Left colon (tissue), 2 donors: ENCODE data around the gene PACSIN3. TPM values are rescaled to one million over a fixed set of nuclear protein-coding genes. Genes with fewer than 3 reads are reported as not detected.

Source experiments
- ATAC-seq: fragments of 200-7000 bp; cut with Tn5 transposase; one replicate; pipeline ENCODE4 v1.9.1; 2020; ENCODE audit warnings: mild to moderate bottlenecking, moderate library complexity
- DNase-seq, 2 donors: peaks; one replicate each; pipeline ENCODE4 v3.0.0-alpha.2; 2020
- intact Hi-C, 2 donors: fragments of 100-400 bp; cut with DNase I in 1 of 2; cut with micrococcal nuclease in 1 of 2; formaldehyde crosslinking; loops; one replicate each; pipeline versions ENCODE4 v1.11.2 to v1.14.0; 2022; cut with DNase I, micrococcal nuclease
- total RNA-seq, 2 donors: library from RNA; stranded (reverse); fragmentation: NEBNext Ultra II Directional; extraction: Animal tissue kit (Norgen Biotek cat#: 25700); gene quantifications; one replicate each; pipeline ENCODE4 v1.2.1, GENCODE V29; 2021
- donor health status: DM: no; HTN: no; CAD: no.
- donor health status: DM: yes; HTN: yes; CAD: no.

The PACSIN3 gene
- total RNA-seq, 2 donors from 2014 or later, result 2.2 to 7.1 TPM

GRCh38 chr11:47178737-47179654 is 7.2 kb downstream of the PACSIN3 start:
- no peak for ATAC-seq
- intact Hi-C loops, result loop anchor here in 1 of 2 donors (10.0 kb wide), 1 partner anchor 86 kb away; no protein-coding TSS in a partner anchor
- DNase-seq, result no peak

- ATAC-seq, result no peak
- intact Hi-C loops, result loop anchor here in 1 of 2 donors (10.0 kb wide), 1 partner anchor 86 kb away; no protein-coding TSS in a partner anchor
- no peak for DNase-seq
These were observed 7.9 kb downstream of the PACSIN3 start for GRCh38 chr11:47178316-47178715.

- DNase-seq (no peak), ATAC-seq (no peak)
- intact Hi-C loops, result loop anchor here in 1 of 2 donors (10.0 kb wide), 1 partner anchor 87 kb away; no protein-coding TSS in a partner anchor
These were observed 8.4 kb downstream of the PACSIN3 start for GRCh38 chr11:47177846-47178245.

- ATAC-seq, result peak; percentile 67
- intact Hi-C loops, result loop anchor here in 1 of 2 donors (10.0 kb wide), 1 partner anchor 87 kb away; no protein-coding TSS in a partner anchor
These were observed 8.9 kb downstream of the PACSIN3 start for GRCh38 chr11:47177229-47177845.

GRCh38 chr11:47176328-47177228 is 9.7 kb downstream of the PACSIN3 start, which contains the start of gene ARFGAP2:
TSS of gene ARFGAP2 (minus strand) at chr11:47176879. CDS start at chr11:47176853, 26 bp downstream.
- intact Hi-C loops, result loop anchor here in 1 of 2 donors (10.0 kb wide), 1 partner anchor 88 kb away; no protein-coding TSS in a partner anchor
- DNase-seq, result peak; percentile 96 to 97
- ATAC-seq, result peak; percentile 92

More at GRCh38 chr11:47177229-47177845, 8.9 kb downstream of the PACSIN3 start:
- peak; percentile 67 to 74 for DNase-seq

- intact Hi-C loops, result loop anchor here in 1 of 2 donors (10.0 kb wide), 1 partner anchor 89 kb away; no protein-coding TSS in a partner anchor
- ATAC-seq (no peak), DNase-seq (no peak)
These were observed 10.4 kb downstream of the PACSIN3 start for GRCh38 chr11:47175746-47176327.

GRCh38 chr11:47172740-47173336 is 13.4 kb downstream of the PACSIN3 start:
- no peak for ATAC-seq
- DNase-seq, result no peak
- intact Hi-C loops, result loop anchor here in 1 of 2 donors (10.0 kb wide), 1 partner anchor 92 kb away; no protein-coding TSS in a partner anchor

GRCh38 chr11:47171856-47172255 is 14.4 kb downstream of the PACSIN3 start:
- intact Hi-C loops, result loop anchor here in 1 of 2 donors (10.0 kb wide), 1 partner anchor 93 kb away; no protein-coding TSS in a partner anchor

GRCh38 chr11:47171061-47171838 is 15.0 kb downstream of the PACSIN3 start:
- intact Hi-C loops, result loop anchor here in 1 of 2 donors (10.0 kb wide), 1 partner anchor 94 kb away; no protein-coding TSS in a partner anchor
- ATAC-seq, result no peak

More at GRCh38 chr11:47171856-47172255, 14.4 kb downstream of the PACSIN3 start:
- DNase-seq (no peak), ATAC-seq (no peak)

GRCh38 chr11:47166368-47166767 is 19.9 kb downstream of the PACSIN3 start:
- ATAC-seq (no peak), DNase-seq (no peak)
- intact Hi-C loops, result no loop called here

More at GRCh38 chr11:47171061-47171838, 15.0 kb downstream of the PACSIN3 start:
- DNase-seq, result no peak

- no peak for ATAC-seq
- intact Hi-C loops, result no loop called here
These were observed 20.9 kb downstream of the PACSIN3 start for GRCh38 chr11:47165253-47165840.

GRCh38 chr11:47164321-47164720 is 21.9 kb downstream of the PACSIN3 start:
- intact Hi-C loops, result loop anchor here in 1 of 2 donors (5.0 kb wide), 1 partner anchor 277 kb away; no protein-coding TSS in a partner anchor
- DNase-seq (no peak), ATAC-seq (no peak)

More at GRCh38 chr11:47165253-47165840, 20.9 kb downstream of the PACSIN3 start:
- no peak for DNase-seq

- intact Hi-C loops, result loop anchor here in 1 of 2 donors (5.0 kb wide), 1 partner anchor 277 kb away; no protein-coding TSS in a partner anchor
- no peak for ATAC-seq
- DNase-seq, result no peak
These were observed 22.3 kb downstream of the PACSIN3 start for GRCh38 chr11:47163898-47164297.

- ATAC-seq (no peak), DNase-seq (no peak)
- intact Hi-C loops, result loop anchor here in 1 of 2 donors (5.0 kb wide), 1 partner anchor 276 kb away; no protein-coding TSS in a partner anchor
These were observed 23.0 kb downstream of the PACSIN3 start for GRCh38 chr11:47163193-47163592.

GRCh38 chr11:47162426-47162825 is 23.8 kb downstream of the PACSIN3 start:
- no peak for ATAC-seq
- DNase-seq, result no peak
- intact Hi-C loops, result loop anchor here in 1 of 2 donors (5.0 kb wide), 1 partner anchor 275 kb away; no protein-coding TSS in a partner anchor

GRCh38 chr11:47161890-47162289 is 24.3 kb downstream of the PACSIN3 start:
- DNase-seq, result no peak
- intact Hi-C loops, result loop anchor here in 1 of 2 donors (5.0 kb wide), 1 partner anchor 275 kb away; no protein-coding TSS in a partner anchor
- ATAC-seq, result no peak
